HAP-1 (cell line): ENCODE data around the gene SSBP1.
A peak's percentile ranks its signal among the peaks of the same experiment; 100 is the strongest.
"Not testable (repeated sequence)": the region's sequence is repeated elsewhere in the genome, so short reads cannot be mapped to it uniquely, and the experiment has no call there.

Experiments used
- DNase-seq, 2 experiments: peaks; one replicate each; pipeline ENCODE4 v3.0.0-alpha.2; 2016 to 2020; ENCODE audit warnings: low spot score in 2 of 2
- H3K27me3 ChIP-seq: fragments of 250-450 bp; sonication (Bioruptor Pico); 2 replicates; pipeline ENCODE4 v1.5.1; 2020; ENCODE audit warnings: low read depth, mild to moderate bottlenecking, moderate library complexity
- H3K36me3 ChIP-seq: fragments of 250-450 bp; sonication (Bioruptor Pico); replicated peaks from 2 replicates; pipeline ENCODE4 v1.5.1; 2020; ENCODE audit warnings: mild to moderate bottlenecking
- H3K4me1 ChIP-seq: fragments of 250-450 bp; sonication (Bioruptor Pico); 2 replicates; pipeline ENCODE4 v1.5.1; 2020; ENCODE audit warnings: mild to moderate bottlenecking
- H3K4me3 ChIP-seq: fragments of 250-450 bp; sonication (Bioruptor Pico); 2 replicates; pipeline ENCODE4 v1.5.1; 2020; ENCODE audit warnings: mild to moderate bottlenecking, moderate library complexity
- H3K9me3 ChIP-seq: fragments of 250-450 bp; sonication (Bioruptor Pico); 2 replicates; pipeline ENCODE4 v1.5.1; 2020; ENCODE audit warnings: mild to moderate bottlenecking, moderate library complexity
- in situ Hi-C: fragments of 300-500 bp; cut with MboI; formaldehyde crosslinking; loops from 3 replicates; pipeline ENCODE4 v1.14.3; 2020; ENCODE audit warnings: low sequenced_read_pairs, inconsistent platforms, mixed read lengths

The SSBP1 gene

GRCh38 chr7:141754939-141755338 lies 16.8 kb downstream of the SSBP1 start:
- peak in 1 of 2 experiments; percentile 36 for DNase-seq
- Histone ChIP-seq H3K36me3 (peaks cover 66% of the 10 kb centered on the region), H3K27me3 (no peaks in the 10 kb centered on the region), H3K4me3 (no peak overlapping the region), H3K9me3 (peaks cover 5% of the 10 kb centered on the region; the same call in 1 of the 2 replicates), H3K4me1 (no peaks in the 10 kb centered on the region)
- in situ Hi-C loops, result no loop called here

- Histone ChIP-seq H3K9me3 (no peaks in the 10 kb centered on the region), H3K4me1 (no peaks in the 10 kb centered on the region), H3K27me3 (no peaks in the 10 kb centered on the region), H3K4me3 (no peak within 1 kb of the TSS), H3K36me3 (peaks cover 17% of the 10 kb centered on the region)
- in situ Hi-C loops, result no loop called here
- no peak for DNase-seq
These were observed 25.6 kb downstream of the SSBP1 start, which contains the start of gene TAS2R3 for GRCh38 chr7:141763797-141764196. TAS2R3 (plus strand) TSS chr7:141764097; CDS start chr7:141764159, 62 bp downstream.

GRCh38 chr7:141770083-141770583 lies 32.0 kb downstream of the SSBP1 start:
- H3K4me1 ChIP-seq, in situ Hi-C loops, H3K27me3 ChIP-seq, H3K4me3 ChIP-seq, H3K36me3 ChIP-seq, DNase-seq, H3K9me3 ChIP-seq: not testable (repeated sequence)

- DNase-seq, result no peak
- Histone ChIP-seq H3K4me3 (no peak within 1 kb of the TSS), H3K36me3 (no peaks in the 10 kb centered on the region), H3K27me3 (no peaks in the 10 kb centered on the region), H3K9me3 (no peaks in the 10 kb centered on the region), H3K4me1 (no peaks in the 10 kb centered on the region)
- in situ Hi-C loops, result no loop called here
These were observed 38.2 kb downstream of the SSBP1 start, which contains the start of gene TAS2R4 for GRCh38 chr7:141776374-141776773. TAS2R4 (plus strand) TSS chr7:141776674; CDS start chr7:141778489, 1,815 bp downstream.

GRCh38 chr7:141785706-141786552 lies 47.8 kb downstream of the SSBP1 start:
- no peaks in the 10 kb centered on the region for H3K4me1 ChIP-seq
- peak; percentile 35 to 53 for DNase-seq
- no peak overlapping the region for H3K4me3 ChIP-seq
- no peaks in the 10 kb centered on the region for H3K36me3 ChIP-seq
- no peaks in the 10 kb centered on the region for H3K27me3 ChIP-seq
- H3K9me3 ChIP-seq, result no peaks in the 10 kb centered on the region
- in situ Hi-C loops, result no loop called here

- H3K9me3 ChIP-seq, result no peaks in the 10 kb centered on the region
- no peak overlapping the region for H3K4me3 ChIP-seq
- H3K27me3 ChIP-seq, result no peaks in the 10 kb centered on the region
- no peaks in the 10 kb centered on the region for H3K4me1 ChIP-seq
- H3K36me3 ChIP-seq, result no peaks in the 10 kb centered on the region
- DNase-seq, result peak in 1 of 2 experiments; percentile 7
- in situ Hi-C loops, result no loop called here
These were observed 50.1 kb downstream of the SSBP1 start for GRCh38 chr7:141788296-141788695.

GRCh38 chr7:141789917-141790316 lies 51.8 kb downstream of the SSBP1 start, which contains the start of gene TAS2R5:
TAS2R5 (plus strand) TSS chr7:141790217; CDS start chr7:141790362, 145 bp downstream.
- Histone ChIP-seq H3K9me3 (no peaks in the 10 kb centered on the region), H3K36me3 (no peaks in the 10 kb centered on the region), H3K4me1 (no peaks in the 10 kb centered on the region), H3K4me3 (no peak within 1 kb of the TSS), H3K27me3 (no peaks in the 10 kb centered on the region)
- in situ Hi-C loops, result no loop called here
- no peak for DNase-seq

GRCh38 chr7:141792526-141792925 lies 54.4 kb downstream of the SSBP1 start:
- in situ Hi-C loops, result no loop called here
- Histone ChIP-seq H3K4me1 (no peaks in the 10 kb centered on the region), H3K9me3 (no peaks in the 10 kb centered on the region), H3K36me3 (no peaks in the 10 kb centered on the region), H3K27me3 (no peaks in the 10 kb centered on the region), H3K4me3 (no peak overlapping the region)
- DNase-seq, result no peak
